GM12891 (cell line): ENCODE data around the gene TEX2.

Source experiments
- PAX5 ChIP-seq: IDR thresholded peaks from 2 replicates; pipeline ENCODE4 v1.6.1; 2011; ENCODE audit warnings: low read length, moderate library complexity, mild to moderate bottlenecking; ENCODE audit not compliant: insufficient read depth, severe bottlenecking
- POLR2A ChIP-seq: IDR thresholded peaks from 2 replicates; pipeline ENCODE4 v1.6.1; 2011; ENCODE audit warnings: low read depth, low read length, control low read depth
- POLR2AphosphoS5 ChIP-seq: IDR thresholded peaks from 2 replicates; pipeline ENCODE4 v1.6.1; 2011; ENCODE audit warnings: low read depth, low read length, control low read depth
- POU2F2 ChIP-seq: IDR thresholded peaks from 2 replicates; pipeline ENCODE4 v1.6.1; 2011; ENCODE audit warnings: low read depth, mild to moderate bottlenecking, control low read depth, low read length, moderate library complexity
- SPI1 ChIP-seq: IDR thresholded peaks from 2 replicates; pipeline ENCODE4 v1.6.1; 2011; ENCODE audit warnings: low read depth, low read length, control low read depth
- TAF1 ChIP-seq: IDR thresholded peaks from 2 replicates; pipeline ENCODE4 v1.6.1; 2011; ENCODE audit warnings: low read depth, low read length, control low read depth

DNA sequence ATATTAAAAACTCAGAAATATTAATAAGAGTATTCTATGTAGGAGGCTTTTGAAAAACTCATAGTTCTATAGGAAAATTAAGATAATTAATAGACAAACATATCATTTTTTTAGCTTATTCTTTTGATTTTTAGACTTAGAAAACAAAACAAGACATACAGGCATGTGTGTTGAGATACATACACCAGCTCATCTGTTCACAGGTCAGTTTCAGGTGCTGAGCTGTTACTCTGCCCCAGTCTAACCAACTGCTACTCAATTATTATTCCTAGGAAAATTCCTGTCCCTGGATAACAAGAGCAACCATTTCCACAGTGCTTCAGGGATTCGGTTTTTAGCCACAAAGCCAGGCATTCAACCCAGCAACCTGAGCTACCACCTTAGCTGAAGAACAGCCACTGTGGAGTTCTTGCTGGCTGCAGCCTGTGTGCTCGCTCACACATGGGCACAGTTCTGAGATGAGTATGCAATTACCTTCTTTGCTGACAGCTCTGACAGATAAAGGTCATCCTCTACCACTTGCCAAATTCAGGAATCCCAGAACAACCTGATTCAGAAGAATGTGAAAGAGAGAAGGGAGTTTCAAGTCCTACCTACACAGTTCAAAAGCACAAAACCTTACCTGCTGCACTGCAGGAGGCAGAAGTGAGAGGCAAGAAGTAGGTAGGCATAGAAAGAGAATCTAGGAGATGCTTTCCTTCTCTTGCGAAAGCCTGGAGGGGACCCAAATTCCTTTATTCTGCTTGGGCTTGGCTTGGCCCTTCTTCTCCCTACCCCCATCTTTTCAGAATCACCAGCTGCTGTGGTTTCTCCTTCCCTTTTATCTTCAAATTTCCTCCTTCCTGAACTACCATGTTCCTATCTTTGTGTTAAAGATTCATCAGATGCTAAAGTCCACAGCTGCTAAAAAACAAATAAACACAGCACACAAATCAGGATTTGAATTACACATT lies 62.7 kb downstream of the TEX2 start:
- TF ChIP-seq POLR2AphosphoS5 (no peak), TAF1 (no peak), POLR2A (no peak), POU2F2 (no peak), SPI1 (no peak), PAX5 (no peak)
